HepG2 (cell line): ENCODE measurements around the gene HSPA1A. TPM values are rescaled to one million over a fixed set of nuclear protein-coding genes. Genes with fewer than 3 reads are reported as not detected.

ENCODE experiments used
- ATF1 ChIP-seq: IDR thresholded peaks from 2 replicates; pipeline ENCODE4 v1.6.1; 2016; ENCODE audit warnings: mild to moderate bottlenecking, control low read depth
- CBX1 ChIP-seq: IDR thresholded peaks from one replicate; pipeline ENCODE4 v1.6.1; 2016; ENCODE audit warnings: antibody characterized with exemption, low read depth
- CHCHD3 ChIP-seq: sonication (generic); formaldehyde crosslinking; IDR thresholded peaks from 2 replicates; pipeline ENCODE4 v1.8.0; 2022; ENCODE audit warnings: mild to moderate bottlenecking, missing genetic modification reagents, moderate library complexity
- ERF ChIP-seq: IDR thresholded peaks from 2 replicates; pipeline ENCODE4 v1.6.1; 2018; ENCODE audit warnings: missing biosample characterization, missing genetic modification reagents
- FOXP4 ChIP-seq: sonication (generic); formaldehyde crosslinking; IDR thresholded peaks from 2 replicates; pipeline ENCODE4 v1.4.0; 2020; ENCODE audit warnings: missing genetic modification reagents
- GZF1 ChIP-seq: sonication (generic); formaldehyde crosslinking; IDR thresholded peaks from 2 replicates; pipeline ENCODE4 v1.5.1; 2020; ENCODE audit warnings: mild to moderate bottlenecking, missing genetic modification reagents
- HOXA9 ChIP-seq: sonication (generic); formaldehyde crosslinking; IDR thresholded peaks from 2 replicates; pipeline ENCODE4 v1.8.1; 2022; ENCODE audit warnings: missing genetic modification reagents, mild to moderate bottlenecking, moderate library complexity, borderline replicate concordance
- HOXD1 ChIP-seq: sonication (generic); formaldehyde crosslinking; IDR thresholded peaks from 2 replicates; pipeline ENCODE4 v1.5.0; 2020; ENCODE audit warnings: missing genetic modification reagents
- KDM6A ChIP-seq: IDR thresholded peaks from 2 replicates; pipeline ENCODE4 v1.6.1; 2016; ENCODE audit warnings: low read depth
- NR3C1 ChIP-seq: sonication (generic); formaldehyde crosslinking; IDR thresholded peaks from 2 replicates; pipeline ENCODE4 v1.4.0; 2020; ENCODE audit warnings: missing genetic modification reagents
- PLRG1 ChIP-seq: fragments of 450-650 bp; conservative IDR thresholded peaks from 2 replicates; pipeline ENCODE4 v1.6.1; 2016
- POLR2A ChIP-seq, 2 experiments: IDR thresholded peaks; 2 replicates each; pipeline ENCODE4 v1.6.1; 2011; ENCODE audit warnings: low read depth in 2 of 2, low read length in 2 of 2, mild to moderate bottlenecking in 1 of 2, moderate library complexity in 1 of 2; ENCODE audit not compliant: insufficient read depth in 1 of 2
- RAD51 ChIP-seq: fragments of 450-650 bp; IDR thresholded peaks from 2 replicates; pipeline ENCODE4 v1.6.1; 2016; ENCODE audit warnings: borderline replicate concordance
- SIN3B ChIP-seq: fragments of 150-350 bp; IDR thresholded peaks from 2 replicates; pipeline ENCODE4 v1.6.1; 2014; ENCODE audit warnings: low read length
- TGIF2 ChIP-seq: IDR thresholded peaks from 2 replicates; pipeline ENCODE4 v1.6.1; 2016; ENCODE audit warnings: control low read depth, missing compliant biosample characterization
- TMF1 ChIP-seq: sonication (generic); formaldehyde crosslinking; IDR thresholded peaks from 2 replicates; pipeline ENCODE4 v1.8.1; 2022; ENCODE audit warnings: low read depth, missing genetic modification reagents
- ZNF256 ChIP-seq: sonication (generic); formaldehyde crosslinking; conservative IDR thresholded peaks from 2 replicates; pipeline ENCODE4 v1.4.0; 2020; ENCODE audit warnings: missing genetic modification reagents
- ZNF326 ChIP-seq: sonication (generic); formaldehyde crosslinking; IDR thresholded peaks from 2 replicates; pipeline ENCODE4 v1.4.0; 2020; ENCODE audit warnings: missing genetic modification reagents, borderline replicate concordance
- ZNF451 ChIP-seq: sonication (generic); formaldehyde crosslinking; IDR thresholded peaks from 2 replicates; pipeline ENCODE4 v1.5.0; 2020; ENCODE audit warnings: mild to moderate bottlenecking, missing genetic modification reagents
- ZNF550 ChIP-seq: sonication (generic); formaldehyde crosslinking; IDR thresholded peaks from 2 replicates; pipeline ENCODE4 v1.4.0; 2020; ENCODE audit warnings: mild to moderate bottlenecking, missing genetic modification reagents, borderline replicate concordance
- ZNF619 ChIP-seq: sonication (generic); formaldehyde crosslinking; IDR thresholded peaks from 2 replicates; pipeline ENCODE4 v1.4.0; 2020; ENCODE audit warnings: mild to moderate bottlenecking, missing genetic modification reagents
- ZNF724P ChIP-seq: sonication (generic); formaldehyde crosslinking; IDR thresholded peaks from 2 replicates; pipeline ENCODE4 v1.8.0; 2022; ENCODE audit warnings: missing genetic modification reagents, borderline replicate concordance
- ZNF75D ChIP-seq: sonication (generic); formaldehyde crosslinking; IDR thresholded peaks from 2 replicates; pipeline ENCODE4 v1.8.1; 2023; ENCODE audit warnings: missing genetic modification reagents, mild to moderate bottlenecking, borderline replicate concordance
- polyA plus RNA-seq, 8 experiments: library from polyadenylated mRNA; depleted of rRNA in 3 of 8; stranded (reverse) in 7 of 8; unstranded in 1 of 8; fragments of >200 nt; fragmentation: Illumina TruSeq in 4 of 8; extraction: Trizol in 4 of 8; gene quantifications; 2 replicates each; pipeline versions ENCODE4 v1.2.1 to v1.2.3, GENCODE V29; 2011 to 2016; ENCODE audit warnings: low read depth in 4 of 8, missing spikeins in 1 of 8, mixed read lengths in 1 of 8; ENCODE audit not compliant: insufficient read depth in 1 of 8
- total RNA-seq, 5 experiments: library from RNA; depleted of rRNA; stranded (reverse); fragments of >200 nt; fragmentation: Illumina TruSeq; extraction: Trizol; gene quantifications; 2 replicates each; pipeline ENCODE4 v1.2.3, GENCODE V29; 2016; ENCODE audit warnings: low read depth in 1 of 5
- TF ChIP-seq, protein P1 (sequence below): sonication (generic); formaldehyde crosslinking; IDR thresholded peaks from 2 replicates; pipeline ENCODE4 v1.4.0; 2020; ENCODE audit warnings: mild to moderate bottlenecking, missing genetic modification reagents
- TF ChIP-seq, protein P2 (sequence below): sonication (generic); formaldehyde crosslinking; IDR thresholded peaks from 2 replicates; pipeline ENCODE4 v1.4.0; 2020; ENCODE audit warnings: missing genetic modification reagents
- TF ChIP-seq, protein P3 (sequence below): sonication (generic); formaldehyde crosslinking; IDR thresholded peaks from 2 replicates; pipeline ENCODE4 v1.8.0; 2022; ENCODE audit warnings: mild to moderate bottlenecking, missing genetic modification reagents, moderate library complexity

HSPA1A gene
- total and polyA plus RNA-seq, 2 of the 13 experiments (the other 11 are each of a cell fraction or from before 2014, with no cell fraction given): 44.5 to 85.0 TPM

- TF ChIP-seq FOXP4 (CRISPR knock-in tag): no peak
- no peak for TF ChIP-seq KDM6A (CRISPR knock-in tag)
- no peak for TF ChIP-seq ZNF75D
- no peak for TF ChIP-seq HOXA9 (CRISPR knock-in tag)
- TF ChIP-seq ZNF724P: no peak
- no peak for TF ChIP-seq NR3C1
- TF ChIP-seq ZNF451 (CRISPR knock-in tag): no peak
- TF ChIP-seq, protein P1, sequence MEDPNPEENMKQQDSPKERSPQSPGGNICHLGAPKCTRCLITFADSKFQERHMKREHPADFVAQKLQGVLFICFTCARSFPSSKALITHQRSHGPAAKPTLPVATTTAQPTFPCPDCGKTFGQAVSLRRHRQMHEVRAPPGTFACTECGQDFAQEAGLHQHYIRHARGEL (CRISPR knock-in tag): no peak
- peak; percentile 66; the same call in 1 of the 2 replicates for TF ChIP-seq TGIF2 (CRISPR knock-in tag)
- TF ChIP-seq SIN3B: no peak
- no peak for TF ChIP-seq CBX1
- 0 out of 4 replicates have a peak, but pooled peaks of 1 of the 2 experiments have one; percentile 16 for TF ChIP-seq POLR2A (IDR thresholded peaks at IDR 0.05; ENCODE audit: insufficient read depth in 1 of 2, low read depth in 2 of 2, low read length in 2 of 2)
- no peak for TF ChIP-seq HOXD1 (CRISPR knock-in tag)
- TF ChIP-seq TMF1 (CRISPR knock-in tag): no peak
- TF ChIP-seq ZNF326 (CRISPR knock-in tag): no peak
- TF ChIP-seq, protein P2, sequence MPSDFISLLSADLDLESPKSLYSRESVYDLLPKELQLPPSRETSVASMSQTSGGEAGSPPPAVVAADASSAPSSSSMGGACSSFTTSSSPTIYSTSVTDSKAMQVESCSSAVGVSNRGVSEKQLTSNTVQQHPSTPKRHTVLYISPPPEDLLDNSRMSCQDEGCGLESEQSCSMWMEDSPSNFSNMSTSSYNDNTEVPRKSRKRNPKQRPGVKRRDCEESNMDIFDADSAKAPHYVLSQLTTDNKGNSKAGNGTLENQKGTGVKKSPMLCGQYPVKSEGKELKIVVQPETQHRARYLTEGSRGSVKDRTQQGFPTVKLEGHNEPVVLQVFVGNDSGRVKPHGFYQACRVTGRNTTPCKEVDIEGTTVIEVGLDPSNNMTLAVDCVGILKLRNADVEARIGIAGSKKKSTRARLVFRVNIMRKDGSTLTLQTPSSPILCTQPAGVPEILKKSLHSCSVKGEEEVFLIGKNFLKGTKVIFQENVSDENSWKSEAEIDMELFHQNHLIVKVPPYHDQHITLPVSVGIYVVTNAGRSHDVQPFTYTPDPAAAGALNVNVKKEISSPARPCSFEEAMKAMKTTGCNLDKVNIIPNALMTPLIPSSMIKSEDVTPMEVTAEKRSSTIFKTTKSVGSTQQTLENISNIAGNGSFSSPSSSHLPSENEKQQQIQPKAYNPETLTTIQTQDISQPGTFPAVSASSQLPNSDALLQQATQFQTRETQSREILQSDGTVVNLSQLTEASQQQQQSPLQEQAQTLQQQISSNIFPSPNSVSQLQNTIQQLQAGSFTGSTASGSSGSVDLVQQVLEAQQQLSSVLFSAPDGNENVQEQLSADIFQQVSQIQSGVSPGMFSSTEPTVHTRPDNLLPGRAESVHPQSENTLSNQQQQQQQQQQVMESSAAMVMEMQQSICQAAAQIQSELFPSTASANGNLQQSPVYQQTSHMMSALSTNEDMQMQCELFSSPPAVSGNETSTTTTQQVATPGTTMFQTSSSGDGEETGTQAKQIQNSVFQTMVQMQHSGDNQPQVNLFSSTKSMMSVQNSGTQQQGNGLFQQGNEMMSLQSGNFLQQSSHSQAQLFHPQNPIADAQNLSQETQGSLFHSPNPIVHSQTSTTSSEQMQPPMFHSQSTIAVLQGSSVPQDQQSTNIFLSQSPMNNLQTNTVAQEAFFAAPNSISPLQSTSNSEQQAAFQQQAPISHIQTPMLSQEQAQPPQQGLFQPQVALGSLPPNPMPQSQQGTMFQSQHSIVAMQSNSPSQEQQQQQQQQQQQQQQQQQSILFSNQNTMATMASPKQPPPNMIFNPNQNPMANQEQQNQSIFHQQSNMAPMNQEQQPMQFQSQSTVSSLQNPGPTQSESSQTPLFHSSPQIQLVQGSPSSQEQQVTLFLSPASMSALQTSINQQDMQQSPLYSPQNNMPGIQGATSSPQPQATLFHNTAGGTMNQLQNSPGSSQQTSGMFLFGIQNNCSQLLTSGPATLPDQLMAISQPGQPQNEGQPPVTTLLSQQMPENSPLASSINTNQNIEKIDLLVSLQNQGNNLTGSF: no peak
- TF ChIP-seq CHCHD3: no peak
- no peak; the same call in 1 of the 2 replicates for TF ChIP-seq ERF (CRISPR knock-in tag)
- no peak for TF ChIP-seq ATF1
- TF ChIP-seq RAD51: no peak
- TF ChIP-seq ZNF550 (CRISPR knock-in tag): no peak
- TF ChIP-seq, protein P3, sequence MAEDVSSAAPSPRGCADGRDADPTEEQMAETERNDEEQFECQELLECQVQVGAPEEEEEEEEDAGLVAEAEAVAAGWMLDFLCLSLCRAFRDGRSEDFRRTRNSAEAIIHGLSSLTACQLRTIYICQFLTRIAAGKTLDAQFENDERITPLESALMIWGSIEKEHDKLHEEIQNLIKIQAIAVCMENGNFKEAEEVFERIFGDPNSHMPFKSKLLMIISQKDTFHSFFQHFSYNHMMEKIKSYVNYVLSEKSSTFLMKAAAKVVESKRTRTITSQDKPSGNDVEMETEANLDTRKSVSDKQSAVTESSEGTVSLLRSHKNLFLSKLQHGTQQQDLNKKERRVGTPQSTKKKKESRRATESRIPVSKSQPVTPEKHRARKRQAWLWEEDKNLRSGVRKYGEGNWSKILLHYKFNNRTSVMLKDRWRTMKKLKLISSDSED (CRISPR knock-in tag): no peak
- TF ChIP-seq PLRG1: no peak
- no peak for TF ChIP-seq ZNF256 (CRISPR knock-in tag)
- TF ChIP-seq GZF1 (CRISPR knock-in tag): no peak
- 0 out of 2 replicates have a peak, but pooled peaks have one; percentile 38 for TF ChIP-seq ZNF619 (CRISPR knock-in tag)
Measured at GRCh38 chr6:31836047-31836473, 20.7 kb downstream of the HSPA1A start (continued).
